ENCODE measurements around the gene HSFX4. TPM values are rescaled to one million over a fixed set of nuclear protein-coding genes. Genes with fewer than 3 reads are reported as not detected.
A peak's percentile ranks its signal among the peaks of the same experiment; 100 is the strongest.
"Not testable (repeated sequence)": the region's sequence is repeated elsewhere in the genome, so short reads cannot be mapped to it uniquely, and the experiment has no call there.

HSFX4 gene
- not detected for total RNA-seq
- total RNA-seq (2013) = not detected
- total RNA-seq = 0 reads per million in 29 experiments

GRCh38 chrX:149929400-149929799 lies at the start of gene HSFX4:
TSS of gene HSFX4 (plus strand) at chrX:149929573. CDS start at chrX:149929645, 72 bp downstream.
- H3K4me1 Mint-ChIP-seq; H3K9me3 Mint-ChIP-seq; H3K36me3 ChIP-seq (ENCODE audit: control insufficient read depth in 2 of 2, extremely low read depth in 1 of 2, insufficient read depth in 1 of 2, low read length in 1 of 2); H3K27ac ChIP-seq (ENCODE audit: low read length); H3K4me3 Mint-ChIP-seq; H3K4me1 ChIP-seq (ENCODE audit: control insufficient read depth in 1 of 2, extremely low read depth in 1 of 2, insufficient read depth in 2 of 2, low read length in 2 of 2); POLR2A ChIA-PET; H3K27ac Mint-ChIP-seq; H3K27me3 Mint-ChIP-seq; CTCF ChIA-PET; H3K4me3 ChIP-seq (ENCODE audit: control insufficient read depth in 1 of 2, extremely low read depth in 1 of 2, low read length in 1 of 2); DNase-seq; H3K9me3 ChIP-seq; H3K36me3 Mint-ChIP-seq; H3K27me3 ChIP-seq (replicated peaks in 1 of 2; ENCODE audit: control insufficient read depth in 2 of 2, extremely low read depth in 1 of 2, insufficient read depth in 2 of 2, low read length in 1 of 2): not testable (repeated sequence)
- ATAC-seq (replicated peaks in 1 of 4) = peak in 1 of 4 experiments; percentile 12
- no CpG with 5 or more reads among the region's 7 CpGs for WGBS (ENCODE audit: insufficient coverage)

- Mint-ChIP-seq H3K4me1 (peaks cover 0 to 4% (median 0%) of the 10 kb centered on the region in 3 donors), H3K27ac (no peak within 1 kb of the TSS), H3K4me3 (no peak within 1 kb of the TSS), H3K36me3 (no peaks in the 10 kb centered on the region), H3K27me3 (peaks cover 0 to 9% of the 10 kb centered on the region in 2 donors), H3K9me3 (no peaks in the 10 kb centered on the region)
- CTCF ChIA-PET = no interaction called here
- no peaks in the 10 kb centered on the region for H3K9me3 ChIP-seq
- no peak within 1 kb of the TSS for H3K4me3 ChIP-seq (ENCODE audit: control insufficient read depth in 1 of 2, extremely low read depth in 1 of 2, low read length in 1 of 2)
- DNase-seq (peak in 3 of 35 experiments; percentile 4 to 16 (median 12)), ATAC-seq (replicated peaks in 1 of 4) (peak in 1 of 4 experiments; percentile 34)
- H3K4me1 ChIP-seq (ENCODE audit: control insufficient read depth in 1 of 2, extremely low read depth in 1 of 2, insufficient read depth in 2 of 2, low read length in 2 of 2) = peaks cover 0 to 4% of the 10 kb centered on the region in 2 experiments
- 100% methylated on average over 6 of the region's 33 CpGs for WGBS (ENCODE audit: insufficient coverage)
- H3K27ac ChIP-seq (ENCODE audit: low read length) = no peak within 1 kb of the TSS
- H3K27me3 ChIP-seq (replicated peaks in 1 of 2; ENCODE audit: control insufficient read depth in 2 of 2, extremely low read depth in 1 of 2, insufficient read depth in 2 of 2, low read length in 1 of 2) = no peaks in the 10 kb centered on the region
- POLR2A ChIA-PET = no interaction called here
- no peaks in the 10 kb centered on the region for H3K36me3 ChIP-seq (ENCODE audit: control insufficient read depth in 2 of 2, extremely low read depth in 1 of 2, insufficient read depth in 1 of 2, low read length in 1 of 2)
Observed at GRCh38 chrX:149881081-149881711, 48.2 kb upstream of the HSFX4 start, which contains the start of gene MAGEA8. TSS of gene MAGEA8 (plus strand) at chrX:149881183. CDS start at chrX:149884273, 3,090 bp downstream.

- no CpG with 5 or more reads among the region's 2 CpGs for WGBS (ENCODE audit: insufficient coverage)
- peaks cover 0 to 19% of the 10 kb centered on the region in 2 donors for H3K27me3 Mint-ChIP-seq
- CTCF ChIA-PET; H3K4me1 Mint-ChIP-seq; H3K4me3 Mint-ChIP-seq; H3K27ac ChIP-seq (ENCODE audit: low read length); ATAC-seq (replicated peaks in 1 of 4); H3K27ac Mint-ChIP-seq; DNase-seq; H3K27me3 ChIP-seq (replicated peaks in 1 of 2; ENCODE audit: control insufficient read depth in 2 of 2, extremely low read depth in 1 of 2, insufficient read depth in 2 of 2, low read length in 1 of 2); H3K4me1 ChIP-seq (ENCODE audit: control insufficient read depth in 1 of 2, extremely low read depth in 1 of 2, insufficient read depth in 2 of 2, low read length in 2 of 2); POLR2A ChIA-PET; H3K36me3 Mint-ChIP-seq; H3K36me3 ChIP-seq (ENCODE audit: control insufficient read depth in 2 of 2, extremely low read depth in 1 of 2, insufficient read depth in 1 of 2, low read length in 1 of 2); H3K9me3 ChIP-seq; H3K9me3 Mint-ChIP-seq; H3K4me3 ChIP-seq (ENCODE audit: control insufficient read depth in 1 of 2, extremely low read depth in 1 of 2, low read length in 1 of 2): not testable (repeated sequence)
Observed at GRCh38 chrX:149890828-149891227, 38.5 kb upstream of the HSFX4 start.

- ChIA-PET CTCF (no interaction called here), POLR2A (no interaction called here)
- H3K9me3 ChIP-seq = no peaks in the 10 kb centered on the region
- peaks cover 3 to 24% of the 10 kb centered on the region in 2 donors for H3K27me3 Mint-ChIP-seq
- H3K4me3 ChIP-seq (ENCODE audit: control insufficient read depth in 1 of 2, extremely low read depth in 1 of 2, low read length in 1 of 2) = no peak overlapping the region
- no peaks in the 10 kb centered on the region for H3K36me3 ChIP-seq (ENCODE audit: control insufficient read depth in 2 of 2, extremely low read depth in 1 of 2, insufficient read depth in 1 of 2, low read length in 1 of 2)
- no peaks in the 10 kb centered on the region for H3K36me3 Mint-ChIP-seq
- no peaks in the 10 kb centered on the region for H3K4me1 ChIP-seq (ENCODE audit: control insufficient read depth in 1 of 2, extremely low read depth in 1 of 2, insufficient read depth in 2 of 2, low read length in 2 of 2)
- H3K27me3 ChIP-seq (replicated peaks in 1 of 2; ENCODE audit: control insufficient read depth in 2 of 2, extremely low read depth in 1 of 2, insufficient read depth in 2 of 2, low read length in 1 of 2) = no peaks in the 10 kb centered on the region
- H3K9me3 Mint-ChIP-seq = no peaks in the 10 kb centered on the region
- no peak overlapping the region for H3K27ac ChIP-seq (ENCODE audit: low read length)
- H3K4me3 Mint-ChIP-seq = no peak overlapping the region
- no peak for DNase-seq
- no peak for ATAC-seq (replicated peaks in 1 of 4)
- H3K4me1 Mint-ChIP-seq = no peaks in the 10 kb centered on the region
- no peak overlapping the region for H3K27ac Mint-ChIP-seq
- no CpG with 5 or more reads among the region's 1 CpG for WGBS (ENCODE audit: insufficient coverage)
Observed at GRCh38 chrX:149898554-149898953, 30.8 kb upstream of the HSFX4 start.

- H3K36me3 Mint-ChIP-seq = no peaks in the 10 kb centered on the region
- DNase-seq (no peak), ATAC-seq (replicated peaks in 1 of 4) (no peak)
- no peak overlapping the region for H3K27ac Mint-ChIP-seq
- no CpG with 5 or more reads among the region's 6 CpGs for WGBS (ENCODE audit: insufficient coverage)
- H3K4me3 ChIP-seq (ENCODE audit: control insufficient read depth in 1 of 2, extremely low read depth in 1 of 2, low read length in 1 of 2) = no peak overlapping the region
- no peaks in the 10 kb centered on the region for H3K9me3 Mint-ChIP-seq
- H3K36me3 ChIP-seq (ENCODE audit: control insufficient read depth in 2 of 2, extremely low read depth in 1 of 2, insufficient read depth in 1 of 2, low read length in 1 of 2) = no peaks in the 10 kb centered on the region
- no peak overlapping the region for H3K27ac ChIP-seq (ENCODE audit: low read length)
- H3K9me3 ChIP-seq = no peaks in the 10 kb centered on the region
- peaks cover 0 to 15% of the 10 kb centered on the region in 2 donors for H3K27me3 Mint-ChIP-seq
- ChIA-PET CTCF (interaction anchor here in 1 of 2 donors (0.6 kb wide), 1 partner anchor 863 kb away, joined by 6 read pairs; no protein-coding TSS in a partner anchor), POLR2A (no interaction called here)
- peak overlapping the region in 1 of 3 donors; percentile 6 for H3K4me3 Mint-ChIP-seq
- H3K4me1 Mint-ChIP-seq = peaks cover 0 to 4% (median 0%) of the 10 kb centered on the region in 3 donors
- H3K4me1 ChIP-seq (ENCODE audit: control insufficient read depth in 1 of 2, extremely low read depth in 1 of 2, insufficient read depth in 2 of 2, low read length in 2 of 2) = no peaks in the 10 kb centered on the region
- H3K27me3 ChIP-seq (replicated peaks in 1 of 2; ENCODE audit: control insufficient read depth in 2 of 2, extremely low read depth in 1 of 2, insufficient read depth in 2 of 2, low read length in 1 of 2) = no peaks in the 10 kb centered on the region
Observed at GRCh38 chrX:149903889-149904748, 25.3 kb upstream of the HSFX4 start.

- peaks cover 0 to 4% (median 0%) of the 10 kb centered on the region in 3 donors for H3K9me3 Mint-ChIP-seq
- WGBS (ENCODE audit: insufficient coverage) = no CpG with 5 or more reads among the region's 3 CpGs
- H3K27me3 ChIP-seq (replicated peaks in 1 of 2; ENCODE audit: control insufficient read depth in 2 of 2, extremely low read depth in 1 of 2, insufficient read depth in 2 of 2, low read length in 1 of 2) = no peaks in the 10 kb centered on the region
- H3K36me3 ChIP-seq (ENCODE audit: control insufficient read depth in 2 of 2, extremely low read depth in 1 of 2, insufficient read depth in 1 of 2, low read length in 1 of 2) = no peaks in the 10 kb centered on the region
- H3K4me1 Mint-ChIP-seq = peaks cover 0 to 4% (median 0%) of the 10 kb centered on the region in 3 donors
- H3K36me3 Mint-ChIP-seq = no peaks in the 10 kb centered on the region
- H3K4me3 Mint-ChIP-seq = no peak overlapping the region
- no peak overlapping the region for H3K4me3 ChIP-seq (ENCODE audit: control insufficient read depth in 1 of 2, extremely low read depth in 1 of 2, low read length in 1 of 2)
- H3K4me1 ChIP-seq (ENCODE audit: control insufficient read depth in 1 of 2, extremely low read depth in 1 of 2, insufficient read depth in 2 of 2, low read length in 2 of 2) = no peaks in the 10 kb centered on the region
- H3K27me3 Mint-ChIP-seq = peaks cover 0 to 9% of the 10 kb centered on the region in 2 donors
- ChIA-PET CTCF (no interaction called here), POLR2A (no interaction called here)
- no peak overlapping the region for H3K27ac ChIP-seq (ENCODE audit: low read length)
- ATAC-seq (replicated peaks in 1 of 4) (no peak), DNase-seq (no peak)
- H3K9me3 ChIP-seq = no peaks in the 10 kb centered on the region
- H3K27ac Mint-ChIP-seq = no peak overlapping the region
Observed at GRCh38 chrX:149908308-149908707, 21.1 kb upstream of the HSFX4 start.

All from T-cell (primary cell).